IMR-90 (cell line): ENCODE data around the gene CDX1.

Source experiments
- BHLHE40 ChIP-seq: fragments of 150-350 bp; IDR thresholded peaks from 2 replicates; pipeline ENCODE4 v1.6.1; 2016; ENCODE audit warnings: mild to moderate bottlenecking, low read depth, low read length
- POLR2A ChIP-seq: IDR thresholded peaks from 2 replicates; pipeline ENCODE4 v1.6.1; 2012; ENCODE audit warnings: mild to moderate bottlenecking, low read depth, low read length
- RAD21 ChIP-seq: IDR thresholded peaks from 2 replicates; pipeline ENCODE4 v1.6.1; 2012; ENCODE audit warnings: low read length, improper control_type of control experiment
- RCOR1 ChIP-seq: IDR thresholded peaks from 2 replicates; pipeline ENCODE4 v1.6.1; 2012; ENCODE audit warnings: mild to moderate bottlenecking, low read length, improper control_type of control experiment; ENCODE audit not compliant: insufficient replicate concordance
- TF ChIP-seq, protein P1 (sequence below): conservative IDR thresholded peaks from 2 replicates; pipeline ENCODE4 v1.5.1; 2012; ENCODE audit warnings: mild to moderate bottlenecking, low read depth, low read length, improper control_type of control experiment

DNA sequence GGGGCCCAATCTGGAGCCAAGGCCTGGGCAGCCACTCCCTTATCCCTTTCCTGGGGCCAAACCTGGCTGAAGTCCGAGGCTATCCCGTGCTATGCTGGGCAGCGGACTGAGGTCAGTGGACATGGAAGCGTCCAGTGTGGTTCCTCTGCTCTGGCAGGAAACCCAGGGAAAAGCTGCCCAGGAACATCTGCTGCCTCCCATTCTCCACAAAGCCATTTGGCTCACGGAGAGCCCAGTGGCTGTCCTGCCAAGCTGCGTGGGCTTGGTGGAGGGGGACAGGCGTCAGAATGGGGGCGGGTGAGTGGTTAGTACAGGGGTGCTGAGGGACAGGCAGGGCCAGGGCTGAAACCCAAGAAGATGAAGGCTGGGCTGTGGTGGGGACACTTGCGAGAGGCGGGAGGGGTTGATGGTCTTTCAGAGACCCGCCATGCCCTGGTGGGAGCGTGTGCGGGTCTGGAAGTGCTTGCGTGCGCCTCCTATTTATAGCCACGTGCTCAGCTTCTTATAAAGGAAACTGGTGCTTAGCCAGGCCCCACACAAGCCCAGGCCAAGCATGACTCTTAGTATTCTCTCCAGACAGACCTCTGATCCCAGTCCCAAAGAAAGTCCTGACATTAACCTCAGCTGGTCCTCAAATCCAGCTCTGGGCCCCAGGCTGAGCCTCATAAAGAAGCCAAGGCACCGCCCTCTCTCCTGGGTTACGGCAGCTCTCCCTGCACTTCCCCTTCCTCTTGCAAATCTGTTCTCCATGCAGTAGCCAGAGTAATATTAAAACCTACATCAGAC is 13.9 kb downstream of the CDX1 start:
- TF ChIP-seq, protein P1, sequence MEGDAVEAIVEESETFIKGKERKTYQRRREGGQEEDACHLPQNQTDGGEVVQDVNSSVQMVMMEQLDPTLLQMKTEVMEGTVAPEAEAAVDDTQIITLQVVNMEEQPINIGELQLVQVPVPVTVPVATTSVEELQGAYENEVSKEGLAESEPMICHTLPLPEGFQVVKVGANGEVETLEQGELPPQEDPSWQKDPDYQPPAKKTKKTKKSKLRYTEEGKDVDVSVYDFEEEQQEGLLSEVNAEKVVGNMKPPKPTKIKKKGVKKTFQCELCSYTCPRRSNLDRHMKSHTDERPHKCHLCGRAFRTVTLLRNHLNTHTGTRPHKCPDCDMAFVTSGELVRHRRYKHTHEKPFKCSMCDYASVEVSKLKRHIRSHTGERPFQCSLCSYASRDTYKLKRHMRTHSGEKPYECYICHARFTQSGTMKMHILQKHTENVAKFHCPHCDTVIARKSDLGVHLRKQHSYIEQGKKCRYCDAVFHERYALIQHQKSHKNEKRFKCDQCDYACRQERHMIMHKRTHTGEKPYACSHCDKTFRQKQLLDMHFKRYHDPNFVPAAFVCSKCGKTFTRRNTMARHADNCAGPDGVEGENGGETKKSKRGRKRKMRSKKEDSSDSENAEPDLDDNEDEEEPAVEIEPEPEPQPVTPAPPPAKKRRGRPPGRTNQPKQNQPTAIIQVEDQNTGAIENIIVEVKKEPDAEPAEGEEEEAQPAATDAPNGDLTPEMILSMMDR, result no peak
- TF ChIP-seq RAD21, result no peak
- no peak for TF ChIP-seq BHLHE40
- no peak for TF ChIP-seq POLR2A
- TF ChIP-seq RCOR1, result no peak
